ENCODE results near the gene R3HDM4. TPM values are rescaled to one million over a fixed set of nuclear protein-coding genes. Genes with fewer than 3 reads are reported as not detected.
"Not testable (repeated sequence)": the region's sequence is repeated elsewhere in the genome, so short reads cannot be mapped to it uniquely, and the experiment has no call there.

Gene R3HDM4
- total RNA-seq, 1 experiment from 2014 or later = 57.7 TPM

GRCh38 chr19:879711-880438, 33.1 kb downstream of the R3HDM4 start:
- Mint-ChIP-seq H3K27ac (ENCODE audit: unreplicated experiment) (no peak overlapping the region), H3K4me1 (ENCODE audit: low read depth, unreplicated experiment) (no peaks in the 10 kb centered on the region), H3K4me3 (ENCODE audit: unreplicated experiment) (no peak overlapping the region), H3K9me3 (ENCODE audit: unreplicated experiment) (no peaks in the 10 kb centered on the region), H3K36me3 (ENCODE audit: insufficient read depth, unreplicated experiment) (peaks cover 53% of the 10 kb centered on the region), H3K27me3 (ENCODE audit: insufficient read depth, unreplicated experiment) (no peaks in the 10 kb centered on the region)
- no peak for TF ChIP-seq CTCF (IDR thresholded peaks at IDR 0.05; ENCODE audit: insufficient read depth in 1 of 2, low read depth in 1 of 2, low read length in 1 of 2, severe bottlenecking in 1 of 2, unreplicated experiment in 1 of 2)
- no peak overlapping the region for H3K4me3 ChIP-seq (ENCODE audit: low read depth, low read length)
- no peak for DNase-seq
- CTCF ChIA-PET = interaction anchor here (0.7 to 1.0 kb wide), 2 partner anchors 102 to 105 kb away, joined by 3 to 4 read pairs; no protein-coding TSS in a partner anchor
- H3K9me3 ChIP-seq = no peaks in the 10 kb centered on the region
- H3K27me3 ChIP-seq (replicated peaks; ENCODE audit: control insufficient read depth, insufficient read depth, low read length) = no peaks in the 10 kb centered on the region
- intact Hi-C loops (cut with micrococcal nuclease; ENCODE audit: unreplicated experiment) = no loop called here
- peaks cover 14% of the 10 kb centered on the region for H3K4me1 ChIP-seq
- H3K36me3 ChIP-seq (ENCODE audit: control insufficient read depth, insufficient read depth, low read length) = 0 out of 2 replicates have a peak, but pooled peaks cover 1% of the 10 kb centered on the region
- no TSS peak for BruUV-seq (replicated peaks)
- POLR2A ChIA-PET = no interaction called here

GRCh38 chr19:878751-879561, 34.1 kb downstream of the R3HDM4 start:
- H3K9me3 Mint-ChIP-seq (ENCODE audit: unreplicated experiment); H3K27me3 ChIP-seq (replicated peaks; ENCODE audit: control insufficient read depth, insufficient read depth, low read length); intact Hi-C loops (cut with micrococcal nuclease; ENCODE audit: unreplicated experiment); H3K9me3 ChIP-seq; H3K4me1 ChIP-seq; BruUV-seq (replicated peaks); H3K36me3 ChIP-seq (ENCODE audit: control insufficient read depth, insufficient read depth, low read length); H3K4me3 Mint-ChIP-seq (ENCODE audit: unreplicated experiment); H3K27me3 Mint-ChIP-seq (ENCODE audit: insufficient read depth, unreplicated experiment); POLR2A ChIA-PET; H3K4me3 ChIP-seq (ENCODE audit: low read depth, low read length); H3K4me1 Mint-ChIP-seq (ENCODE audit: low read depth, unreplicated experiment); DNase-seq: not testable (repeated sequence)
- CTCF ChIA-PET = interaction anchor here (0.7 to 1.0 kb wide), 2 partner anchors 103 to 106 kb away, joined by 3 to 4 read pairs; no protein-coding TSS in a partner anchor
- Mint-ChIP-seq H3K36me3 (ENCODE audit: insufficient read depth, unreplicated experiment) (peaks cover 49% of the 10 kb centered on the region), H3K27ac (ENCODE audit: unreplicated experiment) (peak overlapping the region; percentile 39)

GRCh38 chr19:877992-878660, 34.9 kb downstream of the R3HDM4 start:
- peaks cover 48% of the 10 kb centered on the region for H3K36me3 Mint-ChIP-seq (ENCODE audit: insufficient read depth, unreplicated experiment)
- H3K4me1 ChIP-seq; H3K36me3 ChIP-seq (ENCODE audit: control insufficient read depth, insufficient read depth, low read length); CTCF ChIA-PET; POLR2A ChIA-PET; DNase-seq; H3K9me3 Mint-ChIP-seq (ENCODE audit: unreplicated experiment); H3K27me3 ChIP-seq (replicated peaks; ENCODE audit: control insufficient read depth, insufficient read depth, low read length); H3K4me3 Mint-ChIP-seq (ENCODE audit: unreplicated experiment); H3K4me3 ChIP-seq (ENCODE audit: low read depth, low read length); H3K27me3 Mint-ChIP-seq (ENCODE audit: insufficient read depth, unreplicated experiment); H3K4me1 Mint-ChIP-seq (ENCODE audit: low read depth, unreplicated experiment); H3K27ac Mint-ChIP-seq (ENCODE audit: unreplicated experiment); intact Hi-C loops (cut with micrococcal nuclease; ENCODE audit: unreplicated experiment); H3K9me3 ChIP-seq; BruUV-seq (replicated peaks): not testable (repeated sequence)
